NCI-H1048 (cell line): Measurements from ENCODE around the gene YIF1A.
"Not testable (repeated sequence)": the region's sequence is repeated elsewhere in the genome, so short reads cannot be mapped to it uniquely, and the experiment has no call there.

ENCODE experiments used
- DNase-seq: peaks from one replicate; lab custom pipeline; 2025; lab: John Stamatoyannopoulos, UW

The YIF1A gene

DNA sequence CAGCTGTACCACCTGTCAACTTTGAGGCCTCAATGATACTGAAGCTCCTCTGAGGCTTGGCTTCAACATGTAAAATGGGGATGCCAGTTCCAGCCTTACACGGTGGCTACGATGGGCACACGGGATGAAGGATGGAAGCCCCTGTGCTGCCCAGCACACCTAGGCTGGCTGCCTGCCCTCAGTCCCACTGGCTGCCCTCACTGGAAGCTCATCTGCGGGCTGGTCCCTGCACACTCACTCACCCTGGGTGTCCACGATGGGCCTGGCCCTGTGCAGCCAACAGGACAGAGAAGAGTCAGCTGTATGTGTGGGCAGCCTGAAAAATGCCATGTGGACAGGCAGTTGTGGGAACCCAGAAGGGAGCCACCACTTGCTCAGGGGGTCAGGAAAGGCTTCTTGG is 2.2 kb downstream of the YIF1A start:
- no peak for DNase-seq

DNA sequence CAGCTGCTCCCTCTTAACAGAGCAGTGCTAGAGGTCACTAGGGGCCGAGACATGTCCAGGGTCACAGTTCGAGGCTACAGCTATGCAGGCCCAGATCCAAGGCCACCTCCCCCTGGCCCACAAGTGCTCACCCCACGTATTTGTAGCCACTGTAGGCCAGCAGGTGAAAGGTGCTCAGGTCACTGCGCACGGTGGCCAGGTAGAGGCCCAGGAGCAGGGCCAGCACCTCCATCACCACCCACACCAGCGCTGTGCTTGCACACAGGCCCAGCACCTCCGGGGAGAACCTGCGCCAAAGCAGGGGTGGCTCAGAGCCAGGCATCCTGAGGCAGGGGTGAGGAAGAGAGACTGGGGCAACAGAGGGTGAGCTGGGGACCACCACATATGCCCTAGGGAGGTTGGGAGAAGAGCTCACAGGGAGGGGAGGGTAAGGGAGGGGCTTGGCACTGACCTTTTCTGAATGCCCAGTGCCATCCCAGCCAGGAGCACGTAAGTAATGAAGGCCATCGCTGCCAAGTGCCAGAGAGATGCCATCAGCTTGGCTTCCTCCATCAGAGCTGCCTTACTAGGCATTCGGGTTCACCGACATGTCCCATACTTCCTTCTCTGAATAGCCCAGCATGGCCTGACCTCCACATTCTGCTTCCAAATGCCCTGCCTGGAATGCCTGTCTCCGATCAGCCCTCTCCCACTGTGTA is 3.5 kb downstream of the YIF1A start:
- DNase-seq: no peak

DNA sequence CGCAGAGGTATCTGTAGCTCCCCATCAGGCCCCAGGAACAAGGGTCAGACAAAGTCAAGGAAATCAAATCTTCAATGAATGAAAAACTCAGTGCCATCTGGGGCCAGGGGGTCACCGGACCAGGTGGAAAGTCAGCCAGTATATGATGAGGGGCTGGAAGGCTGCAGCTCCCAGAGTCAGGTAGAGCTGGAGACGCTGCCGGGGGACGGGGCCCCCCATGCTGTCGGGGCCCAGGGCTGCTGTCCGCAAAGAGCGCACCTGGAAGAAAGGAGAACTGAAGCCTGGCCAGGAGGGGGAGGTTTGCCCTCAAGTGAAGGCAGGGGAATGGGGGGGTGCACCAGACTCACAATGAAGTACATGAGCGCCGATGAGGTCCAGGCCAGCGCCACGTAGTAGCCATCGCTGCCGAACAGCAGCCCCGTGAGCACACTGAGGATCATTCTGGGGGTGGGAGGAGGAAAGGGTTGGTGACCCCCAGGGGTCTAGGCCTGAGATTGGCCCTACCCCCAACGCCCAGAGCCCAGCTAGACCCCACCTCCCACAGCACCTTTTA is 4.3 kb downstream of the YIF1A start:
- no peak for DNase-seq

DNA sequence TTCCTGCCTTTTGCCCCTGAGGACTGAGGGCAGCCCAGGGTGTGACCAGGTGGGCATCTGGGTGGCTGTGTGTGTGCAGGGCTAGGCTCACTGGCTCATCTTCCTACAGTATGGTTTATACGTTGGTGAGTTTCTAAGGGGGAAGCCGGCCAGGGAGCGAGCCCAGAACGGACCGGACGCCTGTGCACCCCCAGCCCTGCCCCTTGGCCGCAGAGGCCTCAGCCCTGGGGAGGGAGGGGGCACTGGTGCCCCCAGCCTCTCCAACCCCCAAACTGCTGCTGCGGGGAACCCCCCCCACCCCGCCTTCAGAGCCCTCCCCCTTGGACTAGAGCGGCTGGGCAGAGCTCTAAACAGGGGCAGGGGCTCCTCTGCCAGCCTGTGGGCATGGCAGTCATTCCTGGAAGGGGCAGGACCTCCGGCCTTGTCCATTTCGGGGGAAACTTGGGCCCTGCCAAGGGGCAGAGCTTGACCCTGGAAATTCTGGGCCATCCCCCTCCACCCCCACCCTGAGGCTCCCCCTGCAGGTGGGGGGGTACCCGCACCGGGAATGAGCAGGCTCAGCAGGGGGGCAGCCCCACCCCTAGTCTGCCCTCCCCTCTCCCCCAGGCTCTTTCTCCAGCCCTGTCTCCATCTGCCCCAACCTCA is 5.4 kb downstream of the YIF1A start:
- no peak for DNase-seq

DNA sequence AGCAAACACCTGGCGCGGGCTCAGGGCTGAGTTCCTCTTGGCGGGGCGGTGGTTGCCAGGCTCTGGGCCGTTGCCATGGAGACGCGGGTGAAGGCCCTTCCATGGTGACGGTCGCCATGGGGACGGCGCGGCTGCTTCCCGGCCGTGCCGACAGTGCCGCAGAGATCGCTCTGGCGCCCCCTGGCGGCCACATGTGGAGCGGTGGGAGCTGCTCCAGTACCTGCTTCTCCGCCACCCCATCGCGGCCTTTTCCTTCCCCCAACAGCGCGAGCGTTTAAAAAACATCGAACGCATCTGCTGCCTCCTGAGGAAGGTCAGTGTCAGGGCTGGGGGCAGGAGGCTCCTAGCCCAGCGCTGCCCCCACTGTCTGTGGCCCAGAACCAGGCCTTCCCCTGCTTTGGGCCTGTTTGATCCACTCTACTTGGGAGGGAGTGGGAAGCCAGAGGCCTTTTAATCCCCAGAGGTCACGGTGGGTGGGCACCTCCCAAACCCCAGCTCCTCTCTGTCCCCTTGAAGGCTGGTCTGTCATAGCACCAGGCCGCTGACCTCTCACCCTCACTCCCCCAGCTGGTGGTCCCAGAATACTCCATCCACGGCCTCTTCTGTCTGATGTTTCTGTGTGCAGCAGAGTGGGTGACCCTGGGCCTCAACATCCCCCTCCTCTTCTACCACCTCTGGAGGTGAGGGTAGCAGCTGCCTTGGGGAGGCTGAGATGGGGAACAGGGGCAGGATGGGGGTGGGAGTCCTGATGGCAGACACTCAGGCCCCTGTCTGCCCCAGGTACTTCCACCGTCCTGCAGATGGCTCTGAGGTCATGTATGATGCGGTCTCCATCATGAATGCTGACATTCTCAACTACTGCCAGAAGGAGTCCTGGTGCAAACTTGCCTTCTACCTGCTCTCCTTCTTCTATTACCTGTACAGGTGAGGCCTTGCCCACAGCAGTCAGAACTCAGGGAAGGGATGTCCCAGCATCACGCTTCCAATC is 6.2 kb downstream of the YIF1A start:
- peak; percentile 98 for DNase-seq

DNA sequence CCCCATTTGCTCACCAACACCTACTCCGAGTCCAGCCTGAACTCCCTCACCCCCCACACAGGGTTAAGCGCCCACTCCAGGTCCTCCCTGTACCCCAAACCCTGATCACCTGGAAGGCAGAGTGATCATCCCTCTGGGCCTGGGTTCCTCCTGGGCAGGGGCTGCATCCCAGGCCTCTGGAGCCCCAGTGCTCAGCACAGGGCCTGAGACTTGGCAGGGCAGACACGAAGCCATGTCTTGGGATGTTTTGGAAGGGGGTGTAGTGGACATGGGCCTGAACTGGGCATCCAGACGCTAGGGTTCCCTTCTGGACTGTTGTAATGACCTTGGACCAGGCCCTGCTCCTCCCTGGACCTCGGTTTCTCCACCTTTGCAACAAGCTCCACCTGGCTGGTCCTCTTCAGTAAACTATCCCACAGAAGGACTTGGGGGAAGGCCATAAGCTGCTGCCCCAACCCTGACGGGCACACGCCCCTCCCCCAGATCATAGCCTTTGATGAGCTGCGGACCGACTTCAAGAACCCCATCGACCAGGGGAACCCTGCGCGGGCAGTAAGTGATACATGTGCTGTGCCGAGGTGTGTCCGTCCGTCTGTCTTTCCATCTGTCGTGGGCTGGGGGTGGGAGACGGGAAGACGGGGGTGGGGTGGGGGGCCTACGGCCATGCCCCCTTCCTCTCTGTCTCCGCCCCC is 7.0 kb downstream of the YIF1A start:
- no peak for DNase-seq

DNA sequence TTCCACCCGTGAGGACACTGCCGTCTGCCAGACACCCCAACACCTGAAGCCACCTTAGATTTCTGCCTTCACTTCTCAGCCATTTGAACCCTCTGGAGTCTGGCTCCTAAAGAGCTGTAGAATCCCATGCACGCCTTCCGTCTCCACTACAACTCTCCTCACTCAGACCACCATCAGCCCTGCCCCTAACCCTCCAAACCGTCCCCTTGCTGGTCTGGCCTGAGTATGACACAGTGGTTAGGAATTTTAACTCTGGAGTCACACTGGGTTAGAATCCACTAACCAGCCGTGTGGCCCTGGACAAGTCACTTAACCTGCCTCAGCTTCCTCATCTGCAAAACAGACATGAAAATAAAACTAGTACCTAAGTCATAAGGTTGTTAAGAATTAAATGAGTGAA is 7.9 kb downstream of the YIF1A start:
- DNase-seq: no peak

DNA sequence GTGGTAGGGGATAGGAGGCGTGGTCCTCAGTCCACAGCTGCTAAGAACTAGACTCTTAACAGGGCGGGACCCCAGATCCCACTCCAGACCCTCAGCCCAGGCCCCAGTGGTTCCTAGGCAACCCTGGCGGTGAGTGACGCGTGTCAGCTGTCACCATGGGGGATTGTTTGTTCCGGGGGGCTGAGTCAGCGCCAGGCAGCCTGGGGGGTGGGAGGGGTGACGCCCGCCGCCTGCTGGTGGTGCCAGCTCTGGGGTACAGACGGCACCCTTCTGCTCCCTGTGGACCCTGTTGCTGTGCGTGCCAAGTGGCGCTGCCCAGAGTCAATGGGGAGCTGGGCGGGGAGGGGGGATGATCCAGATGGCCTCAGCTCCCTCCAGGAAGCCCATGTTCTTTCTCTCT is 8.5 kb downstream of the YIF1A start:
- DNase-seq: no peak

DNA sequence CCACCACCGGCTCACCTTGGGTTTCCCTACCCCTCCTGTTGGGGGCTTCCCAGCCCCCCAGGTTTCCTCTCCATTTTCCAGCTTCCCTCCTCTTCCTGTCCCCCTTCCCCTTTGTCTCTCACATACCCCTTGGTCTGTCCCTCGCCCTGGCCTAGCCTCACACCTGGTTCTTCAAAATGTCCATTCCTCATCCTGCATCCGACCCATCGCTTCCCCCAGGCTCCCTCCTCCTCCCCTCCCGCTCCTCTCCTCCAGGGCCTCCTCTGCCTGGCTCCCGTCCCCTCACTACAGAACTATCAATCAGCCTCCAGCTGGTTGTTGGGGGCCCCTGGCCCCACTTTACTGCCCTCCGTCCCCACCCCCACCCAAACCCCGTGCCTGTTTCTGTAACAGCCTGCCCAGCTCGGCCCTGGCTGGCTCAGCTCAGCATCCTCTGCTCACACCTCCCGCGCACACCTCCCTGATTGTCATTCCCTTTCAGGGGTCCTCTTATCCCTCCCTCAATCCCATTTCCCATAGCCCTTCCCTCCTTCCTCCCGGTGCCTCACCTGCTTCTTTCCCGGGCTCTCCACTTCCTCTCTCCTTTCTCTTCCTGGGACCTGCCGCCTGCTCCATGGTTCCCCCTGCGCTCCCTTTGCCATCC is 9.7 kb downstream of the YIF1A start:
- no peak for DNase-seq

DNA sequence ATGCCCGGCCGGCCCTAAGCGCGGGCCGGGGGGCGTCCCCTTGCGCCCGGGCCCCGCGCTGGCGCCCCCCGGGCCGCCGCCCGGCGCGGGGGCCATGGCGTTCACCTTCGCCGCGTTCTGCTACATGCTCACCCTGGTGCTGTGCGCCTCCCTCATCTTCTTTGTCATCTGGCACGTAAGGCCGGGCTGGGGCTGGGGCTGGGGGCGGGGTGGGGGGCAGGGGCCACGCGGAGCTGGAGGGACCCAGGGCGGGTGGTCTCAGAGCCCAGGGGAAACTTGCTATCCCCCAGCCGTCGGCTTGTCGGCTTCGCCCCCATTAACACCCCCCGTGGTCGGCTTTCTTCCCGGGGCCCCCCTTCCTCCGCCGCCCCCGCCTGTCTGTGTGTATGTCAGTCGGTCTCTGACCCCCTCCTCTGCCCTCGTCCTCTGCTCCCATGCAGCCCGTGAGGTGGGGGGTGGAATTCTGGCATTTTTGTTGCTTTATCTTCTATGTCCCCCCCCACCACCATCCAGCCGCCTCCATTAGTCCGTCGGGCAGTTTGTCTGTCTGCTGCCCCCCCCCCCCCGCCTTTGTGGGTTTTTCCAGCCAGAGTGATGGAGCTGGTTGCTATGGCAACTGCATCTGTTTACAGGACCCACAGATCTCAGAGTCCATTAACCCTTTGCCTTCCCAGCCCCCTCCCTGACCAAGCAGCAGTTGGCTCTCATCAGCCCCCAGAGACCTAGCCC is 10.4 kb downstream of the YIF1A start:
- DNase-seq: no peak

DNA sequence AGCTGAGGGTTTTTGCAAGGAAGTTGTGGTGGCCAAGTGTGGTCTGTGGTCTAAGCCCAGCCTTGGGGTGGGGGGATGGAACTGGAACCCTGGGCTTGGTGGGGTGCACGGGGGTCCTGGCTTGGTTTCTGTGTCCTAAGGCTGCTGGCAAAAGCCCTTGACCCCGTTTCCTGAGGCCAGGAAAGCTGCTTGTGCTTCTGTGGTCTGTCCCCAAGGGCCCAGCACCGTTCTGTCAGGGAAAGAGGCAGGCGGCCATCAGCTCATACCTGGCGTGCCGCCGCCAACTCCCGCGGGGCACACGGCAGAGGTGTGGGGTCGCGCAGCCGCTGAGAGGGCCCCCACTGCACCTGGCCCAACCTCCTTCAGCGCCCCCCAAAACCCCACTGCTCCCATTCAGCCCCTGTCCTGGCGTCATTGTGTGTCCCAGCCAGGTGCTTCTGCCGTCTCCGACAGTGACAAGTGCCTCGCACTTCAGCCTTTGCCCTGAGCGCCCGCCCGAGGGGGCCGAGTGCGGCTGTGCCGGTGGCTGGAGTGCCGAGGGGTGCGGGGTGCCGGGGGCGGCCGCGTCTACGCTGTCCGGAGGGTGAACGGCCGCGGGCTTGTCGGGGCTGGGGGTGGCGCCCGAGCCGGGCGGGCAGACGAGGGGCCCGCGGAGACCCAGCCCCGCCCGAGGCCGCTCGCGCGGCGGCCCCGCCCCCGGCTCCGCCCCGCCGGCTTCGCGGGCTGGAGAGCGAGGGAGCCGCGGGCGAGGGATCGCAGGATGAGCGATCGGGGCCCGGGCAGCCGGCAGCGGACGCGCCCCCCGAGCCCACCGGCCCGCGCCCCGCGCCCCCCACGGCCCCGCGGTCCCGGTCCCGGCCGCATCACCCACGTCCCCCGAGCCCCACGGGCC is 11.2 kb downstream of the YIF1A start, which contains the start of gene CNIH2:
Gene CNIH2 (plus strand): TSS at position 705 of the 892 bp plus-strand sequence. CDS start 282 bp downstream, outside the sequence.
- DNase-seq: no peak

DNA sequence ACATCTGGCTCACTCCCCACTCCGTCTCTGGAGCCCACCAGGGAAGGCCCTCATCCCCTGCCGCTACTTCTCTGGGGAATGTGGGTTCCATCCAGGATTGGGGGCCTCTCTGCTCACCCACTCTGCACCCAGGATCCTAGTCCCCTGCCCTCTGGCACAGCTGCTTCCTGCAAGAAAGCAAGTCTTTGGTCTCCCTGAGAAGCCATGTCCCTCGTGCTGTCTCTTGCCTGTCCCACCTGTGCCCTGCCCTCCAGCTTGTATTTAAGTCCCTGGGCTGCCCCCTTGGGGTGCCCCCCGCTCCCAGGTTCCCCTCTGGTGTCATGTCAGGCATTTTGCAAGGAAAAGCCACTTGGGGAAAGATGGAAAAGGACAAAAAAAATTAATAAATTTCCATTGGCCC is 11.9 kb downstream of the YIF1A start:
- DNase-seq: not testable (repeated sequence)

DNA sequence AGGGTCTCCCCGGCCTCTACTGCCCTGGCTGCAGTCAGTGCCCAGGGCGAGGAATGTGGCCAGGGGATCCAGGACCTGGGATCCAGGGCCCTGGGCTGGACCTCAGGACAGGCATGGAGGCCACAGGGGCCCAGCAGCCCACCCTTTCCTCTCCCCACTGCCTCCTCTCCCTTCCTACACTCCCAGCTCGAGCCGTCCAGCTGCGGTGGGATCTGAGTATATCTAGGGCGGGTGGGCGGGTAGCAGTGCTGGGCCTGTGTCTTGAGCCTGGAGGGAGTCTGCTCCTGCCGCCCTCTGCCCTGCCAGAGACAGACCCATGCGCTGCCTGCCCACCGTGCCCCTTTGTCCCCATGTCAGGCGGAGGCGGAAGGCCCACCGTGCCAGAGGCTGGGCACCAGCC is 12.3 kb downstream of the YIF1A start:
- not testable (repeated sequence) for DNase-seq

DNA sequence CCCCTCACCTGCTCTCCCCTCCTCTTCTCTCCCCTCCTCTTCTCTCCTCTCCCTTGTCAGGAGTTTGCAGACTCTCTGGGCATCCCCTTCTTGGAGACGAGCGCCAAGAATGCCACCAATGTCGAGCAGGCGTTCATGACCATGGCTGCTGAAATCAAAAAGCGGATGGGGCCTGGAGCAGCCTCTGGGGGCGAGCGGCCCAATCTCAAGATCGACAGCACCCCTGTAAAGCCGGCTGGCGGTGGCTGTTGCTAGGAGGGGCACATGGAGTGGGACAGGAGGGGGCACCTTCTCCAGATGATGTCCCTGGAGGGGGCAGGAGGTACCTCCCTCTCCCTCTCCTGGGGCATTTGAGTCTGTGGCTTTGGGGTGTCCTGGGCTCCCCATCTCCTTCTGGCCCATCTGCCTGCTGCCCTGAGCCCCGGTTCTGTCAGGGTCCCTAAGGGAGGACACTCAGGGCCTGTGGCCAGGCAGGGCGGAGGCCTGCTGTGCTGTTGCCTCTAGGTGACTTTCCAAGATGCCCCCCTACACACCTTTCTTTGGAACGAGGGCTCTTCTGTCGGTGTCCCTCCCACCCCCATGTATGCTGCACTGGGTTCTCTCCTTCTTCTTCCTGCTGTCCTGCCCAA is 12.8 kb downstream of the YIF1A start:
- no peak for DNase-seq

DNA sequence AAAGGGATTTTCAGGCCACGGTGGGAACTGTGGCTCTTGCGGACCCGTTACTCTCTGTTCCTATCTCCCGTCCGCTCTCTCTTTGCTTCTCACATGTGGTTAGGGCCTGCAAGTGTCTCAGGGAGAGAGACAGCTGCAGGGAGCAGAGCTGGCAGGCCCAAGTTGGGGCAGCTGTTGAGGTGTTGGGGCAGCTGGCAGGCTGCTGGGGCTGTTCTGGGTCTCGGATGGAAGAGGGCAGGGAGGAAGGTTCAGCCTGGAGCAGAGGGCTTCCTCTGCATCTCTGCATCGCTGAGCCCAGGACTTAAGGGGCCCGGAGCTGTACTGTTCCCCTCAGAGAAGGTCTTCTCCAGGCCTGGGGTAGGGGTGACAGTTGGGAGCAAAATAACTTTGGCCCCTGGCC is 13.5 kb downstream of the YIF1A start:
- DNase-seq: no peak

DNA sequence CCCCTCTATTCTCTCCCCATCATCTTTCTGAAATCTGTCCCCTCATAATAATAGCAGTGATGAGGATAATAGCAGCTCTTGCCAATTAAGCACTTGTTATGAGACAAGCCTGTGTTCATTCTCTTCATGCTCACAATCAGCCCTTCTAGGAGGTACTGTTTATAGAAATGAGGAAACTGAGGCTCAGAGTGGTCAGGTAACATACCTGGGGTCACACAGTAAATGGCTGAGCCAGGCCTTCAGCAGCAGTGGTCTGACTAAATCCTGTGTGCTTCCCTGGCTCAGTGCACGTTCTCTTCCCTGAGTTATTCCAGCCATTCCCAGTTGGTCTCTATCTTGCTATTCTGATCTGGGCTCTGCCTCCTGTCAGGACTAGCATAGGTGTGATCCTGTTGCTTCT is 14.7 kb downstream of the YIF1A start:
- DNase-seq: no peak

DNA sequence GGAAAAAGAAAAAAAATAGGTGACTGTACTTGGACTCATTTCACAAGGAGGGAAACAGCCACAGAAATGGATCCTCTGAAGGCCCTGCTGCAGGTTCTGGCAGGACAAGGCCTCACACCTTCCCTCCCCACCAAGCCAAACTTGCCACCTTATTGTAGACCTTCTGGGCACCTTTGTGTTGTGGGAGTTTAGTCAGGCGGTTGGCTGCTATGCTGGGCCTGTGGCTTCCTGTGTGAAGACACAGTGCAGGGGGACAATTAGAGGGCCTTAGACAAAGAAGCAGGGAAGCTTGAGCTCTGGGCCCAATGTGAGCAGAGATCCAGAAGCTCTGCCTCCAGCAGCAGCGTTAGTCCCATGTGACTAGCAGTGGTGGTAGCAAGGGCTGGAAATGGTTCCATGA is 16.3 kb downstream of the YIF1A start:
- DNase-seq: no peak

DNA sequence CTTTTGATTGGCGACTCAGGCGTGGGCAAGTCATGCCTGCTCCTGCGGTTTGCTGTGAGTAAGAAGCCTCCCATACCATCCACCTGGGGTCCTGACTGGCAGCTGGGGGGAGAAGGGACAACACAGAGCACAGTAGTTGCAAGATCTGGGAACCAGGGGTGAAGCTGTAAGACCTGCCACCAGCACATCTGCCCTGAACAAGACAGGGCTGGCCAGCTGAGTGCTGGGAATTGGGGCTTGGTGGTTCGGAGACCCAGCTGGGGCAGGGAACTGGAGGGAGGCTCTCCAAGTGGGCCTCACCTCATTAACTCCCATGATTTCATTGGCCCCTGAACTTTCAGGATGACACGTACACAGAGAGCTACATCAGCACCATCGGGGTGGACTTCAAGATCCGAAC is 17.1 kb downstream of the YIF1A start:
- no peak for DNase-seq
